ENCODE results near the gene SPRED3. TPM values are rescaled to one million over a fixed set of nuclear protein-coding genes. Genes with fewer than 3 reads are reported as not detected.

SPRED3 gene
- total RNA-seq, 3 donors from 2014 or later = 0.16 to 0.66 (median 0.29) TPM

- H3K27me3 ChIP-seq = no peaks in the 10 kb centered on the region
- peaks cover 0 to 6% of the 10 kb centered on the region in 2 donors for H3K4me1 ChIP-seq
- intact Hi-C loops (cut with DNase I; ENCODE audit: low total_unique reads) = no loop called here
Observed at GRCh38 chr19:38387550-38388348, 748 bp upstream of the SPRED3 start, which contains the start of gene GGN. GGN (minus strand) TSS chr19:38388034; CDS start chr19:38387261, 773 bp downstream.

GRCh38 chr19:38389101-38389925 is 816 bp downstream of the SPRED3 start:
- Histone ChIP-seq H3K27ac (peak overlapping the region; percentile 88 to 91), H3K4me3 (peak overlapping the region; percentile 35 to 74 (median 64)), H3K36me3 (no peaks in the 10 kb centered on the region), H3K9me3 (no peaks in the 10 kb centered on the region), H3K4me1 (peaks cover 0 to 6% of the 10 kb centered on the region in 2 donors), H3K27me3 (no peaks in the 10 kb centered on the region)
- intact Hi-C loops (cut with DNase I; ENCODE audit: low total_unique reads) = no loop called here
- no peak for DNase-seq (ENCODE audit: low spot score in 2 of 2)
- no peak for TF ChIP-seq CTCF (IDR thresholded peaks at IDR 0.05)
- TF ChIP-seq POLR2A (IDR thresholded peaks at IDR 0.05) = no peak
- TF ChIP-seq POLR2AphosphoS5 (IDR thresholded peaks at IDR 0.05) = no peak

More at GRCh38 chr19:38387550-38388348, 748 bp upstream of the SPRED3 start, which contains the start of gene GGN:
- Histone ChIP-seq H3K36me3 (no peaks in the 10 kb centered on the region), H3K4me3 (peak within 1 kb of the TSS; percentile 35 to 74 (median 64)), H3K27ac (peak within 1 kb of the TSS; percentile 88 to 91), H3K9me3 (no peaks in the 10 kb centered on the region)
- DNase-seq (ENCODE audit: low spot score in 2 of 2) = peak; percentile 92 to 93
- TF ChIP-seq POLR2A (IDR thresholded peaks at IDR 0.05) (no peak), POLR2AphosphoS5 (IDR thresholded peaks at IDR 0.05) (peak in 1 of 3 donors; percentile 46)

GRCh38 chr19:38389957-38390924 is 1.7 kb downstream of the SPRED3 start:
- no peak for DNase-seq (ENCODE audit: low spot score in 2 of 2)
- TF ChIP-seq POLR2AphosphoS5 (IDR thresholded peaks at IDR 0.05) = no peak
- no peak for TF ChIP-seq POLR2A (IDR thresholded peaks at IDR 0.05)
- no peak for TF ChIP-seq CTCF (IDR thresholded peaks at IDR 0.05)
- no peaks in the 10 kb centered on the region for H3K36me3 ChIP-seq
- H3K4me1 ChIP-seq = peaks cover 0 to 6% of the 10 kb centered on the region in 2 donors
- no peaks in the 10 kb centered on the region for H3K9me3 ChIP-seq
- intact Hi-C loops (cut with DNase I; ENCODE audit: low total_unique reads) = no loop called here
- peaks cover 0 to 5% of the 10 kb centered on the region in 2 donors for H3K27me3 ChIP-seq
- no peak overlapping the region for H3K4me3 ChIP-seq
- peak overlapping the region in 1 of 2 donors; percentile 91 for H3K27ac ChIP-seq

- Histone ChIP-seq H3K36me3 (no peaks in the 10 kb centered on the region), H3K4me3 (no peak overlapping the region), H3K27me3 (peaks cover 5 to 20% of the 10 kb centered on the region in 2 donors), H3K4me1 (peaks cover 0 to 5% of the 10 kb centered on the region in 2 donors), H3K27ac (no peak overlapping the region), H3K9me3 (no peaks in the 10 kb centered on the region)
- TF ChIP-seq CTCF (IDR thresholded peaks at IDR 0.05) (no peak), POLR2A (IDR thresholded peaks at IDR 0.05) (no peak), POLR2AphosphoS5 (IDR thresholded peaks at IDR 0.05) (no peak)
- DNase-seq (ENCODE audit: low spot score in 2 of 2) = no peak
- intact Hi-C loops (cut with DNase I; ENCODE audit: low total_unique reads) = no loop called here
Observed at GRCh38 chr19:38391911-38392464, 3.5 kb downstream of the SPRED3 start.
